GM18873 (cell line): ENCODE results near the gene SEC14L2.
"Not testable (repeated sequence)": the region's sequence is repeated elsewhere in the genome, so short reads cannot be mapped to it uniquely, and the experiment has no call there.

Experiments
- ATAC-seq: cut with Tn5 transposase; IDR thresholded peaks from one replicate; pipeline ENCODE4 v1.9.1; 2021; ENCODE audit warnings: mild to moderate bottlenecking, moderate library complexity, moderate number of reproducible peaks; ENCODE audit not compliant: unreplicated experiment, low FRiP score

The SEC14L2 gene

DNA sequence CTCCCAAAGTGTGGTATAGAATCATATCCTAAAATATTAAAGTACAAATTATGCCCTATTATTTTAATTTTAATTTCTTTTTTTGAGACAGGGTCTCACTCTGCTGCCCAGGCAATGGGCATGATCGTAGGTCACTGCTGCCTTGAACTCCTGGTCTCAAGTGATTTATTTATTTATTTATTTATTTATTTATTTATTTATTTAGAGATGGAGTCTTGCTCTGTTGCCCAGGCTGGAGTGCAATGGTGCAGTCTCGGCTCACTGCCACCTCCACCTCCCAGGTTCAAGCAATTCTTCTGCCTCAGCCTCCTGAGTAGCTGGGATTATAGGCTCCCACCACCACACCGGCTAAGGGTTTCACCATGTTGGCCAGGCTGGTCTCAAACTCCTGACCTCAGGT is 4.2 kb downstream of the SEC14L2 start:
- ATAC-seq: not testable (repeated sequence)

DNA sequence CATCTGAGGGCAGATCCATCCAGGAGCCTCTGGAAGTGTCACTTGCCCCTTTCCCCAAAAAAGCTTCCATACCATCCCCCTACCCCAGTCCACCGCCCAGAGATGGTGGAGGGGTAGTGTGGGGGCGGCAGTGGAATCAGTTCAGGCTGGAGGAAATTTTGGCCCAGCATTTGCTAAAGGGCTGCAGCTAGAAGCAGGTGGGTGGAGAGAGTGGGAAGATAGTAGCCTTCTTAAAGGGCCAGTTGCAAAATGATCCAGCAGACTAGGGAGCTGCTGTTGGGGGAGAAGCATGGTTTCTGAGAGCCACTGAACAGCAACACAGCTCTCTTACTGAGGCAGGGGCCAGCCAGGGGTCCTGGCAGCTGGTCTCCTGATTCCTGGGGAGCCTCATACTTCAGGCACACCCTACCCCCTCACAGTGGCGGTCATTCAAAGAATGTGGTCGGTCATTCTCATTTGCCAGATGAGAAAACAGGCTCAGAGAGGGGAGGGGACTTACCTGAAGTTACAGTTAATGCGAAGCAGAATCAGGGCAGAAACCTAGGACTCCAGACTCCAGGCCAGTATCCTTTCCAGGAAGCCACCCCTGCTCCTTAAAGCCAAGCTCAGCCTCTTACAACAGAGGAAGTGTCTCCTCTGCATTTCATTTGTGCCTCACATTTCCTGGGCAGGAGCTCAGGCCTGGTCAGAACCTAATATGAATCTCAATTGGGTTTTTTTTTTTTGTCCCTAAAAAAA is 5.4 kb downstream of the SEC14L2 start:
- ATAC-seq: no peak

DNA sequence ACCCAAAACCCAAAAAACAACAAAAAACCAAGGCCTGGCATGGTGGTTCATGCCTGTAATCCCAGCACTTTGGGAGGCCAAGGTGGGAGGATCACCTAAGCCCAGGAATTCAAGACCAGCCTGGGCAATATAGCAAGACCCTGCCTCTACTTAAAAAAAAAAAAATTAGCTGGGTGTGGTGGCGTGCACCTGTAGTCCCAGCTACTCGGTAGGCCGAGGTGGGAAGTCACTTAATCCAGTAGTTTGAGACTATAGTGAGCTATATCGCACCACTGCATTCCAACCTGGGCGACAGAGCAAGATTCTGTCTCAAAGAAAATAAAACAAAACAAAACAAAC is 5.9 kb downstream of the SEC14L2 start:
- not testable (repeated sequence) for ATAC-seq

DNA sequence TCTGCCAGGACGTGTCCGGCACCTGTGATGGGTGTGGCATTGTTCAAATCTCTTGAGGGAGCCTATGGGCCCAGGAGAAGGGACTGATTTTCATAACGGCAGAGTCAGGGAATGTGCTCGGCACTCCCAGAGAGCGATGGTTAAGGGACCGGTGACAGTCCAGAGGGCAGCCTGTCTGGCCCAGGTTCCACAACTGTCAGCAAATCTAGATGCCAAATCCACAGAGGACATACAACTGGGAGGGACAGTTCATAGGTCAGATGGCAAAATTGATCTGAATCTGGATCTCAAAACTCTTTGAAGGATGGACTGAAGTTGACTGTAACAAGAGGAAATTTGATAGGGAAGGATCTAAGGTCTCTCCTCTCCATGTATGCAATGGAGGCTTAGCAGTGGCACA is 7.5 kb downstream of the SEC14L2 start:
- no peak for ATAC-seq

DNA sequence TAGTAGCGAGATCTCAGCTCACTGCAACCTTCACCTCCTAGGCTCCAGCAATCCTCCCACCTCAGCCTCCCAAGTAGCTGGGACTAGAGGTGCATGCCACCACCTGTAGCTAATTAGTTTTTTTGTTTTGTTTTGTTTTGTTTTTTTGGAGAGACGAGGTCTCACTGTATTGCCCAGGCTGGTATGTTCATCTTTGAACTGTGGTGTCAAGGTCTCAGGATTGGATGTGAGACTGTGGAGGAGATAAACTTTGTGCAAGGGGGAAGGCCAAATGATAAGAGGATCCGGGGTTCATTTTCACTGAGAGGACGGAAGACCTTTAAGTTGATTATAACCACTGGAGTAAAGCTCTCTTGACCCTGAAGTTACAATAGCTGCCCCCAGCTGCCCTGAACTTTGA is 8.9 kb downstream of the SEC14L2 start:
- ATAC-seq: no peak

DNA sequence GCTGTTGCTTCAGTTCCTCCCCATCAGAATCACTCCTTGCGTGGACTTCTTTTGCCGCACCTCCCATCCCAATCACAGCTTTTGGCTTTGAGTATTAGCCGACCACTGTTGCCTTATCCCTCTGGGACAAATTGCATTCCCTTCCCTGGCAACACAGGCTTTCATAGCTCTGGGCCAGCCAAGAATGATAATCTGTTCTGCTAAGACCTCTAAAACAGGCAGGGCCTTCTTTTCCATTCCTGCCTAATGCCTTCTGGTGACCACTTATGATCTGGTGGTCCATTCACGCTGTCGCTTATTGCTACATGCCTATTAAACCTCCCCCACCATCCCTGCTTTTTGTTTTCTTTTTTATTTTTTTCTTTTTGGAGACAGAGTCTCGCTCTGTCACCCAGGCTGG is 9.6 kb downstream of the SEC14L2 start:
- no peak for ATAC-seq

DNA sequence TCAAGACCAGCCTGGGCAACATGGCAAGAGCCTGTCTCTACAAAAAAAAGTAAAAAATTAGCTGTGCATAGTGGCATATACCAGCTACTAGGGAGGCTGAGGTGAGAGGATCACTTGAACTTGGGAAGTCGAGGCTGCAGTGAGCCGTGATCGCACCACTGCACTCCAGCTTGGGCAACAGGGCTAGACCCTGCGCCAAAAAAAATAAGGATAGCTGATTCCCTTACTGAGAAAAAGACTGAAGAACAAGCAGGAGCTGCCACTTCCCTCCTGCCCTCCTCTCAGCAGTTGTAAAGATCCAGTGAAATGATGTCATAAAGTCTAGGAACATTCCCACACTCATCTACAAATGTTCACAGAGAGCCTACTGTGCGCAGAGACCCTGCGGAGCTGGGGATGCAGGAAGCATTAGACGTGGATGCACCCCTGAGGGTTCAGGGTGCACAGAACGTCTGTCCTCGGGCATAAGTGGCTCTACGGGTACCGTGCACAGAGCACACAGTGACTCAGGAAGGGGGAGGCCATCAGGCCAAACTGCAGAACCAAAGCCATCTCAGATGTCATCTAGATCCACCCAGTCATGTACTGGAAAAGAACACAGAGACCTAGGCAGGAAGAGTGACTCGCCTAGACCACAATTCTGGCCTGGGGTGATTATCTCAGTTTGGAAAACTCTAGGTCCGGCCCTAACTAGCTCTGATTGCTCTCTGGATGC is 11.7 kb downstream of the SEC14L2 start:
- no peak for ATAC-seq

DNA sequence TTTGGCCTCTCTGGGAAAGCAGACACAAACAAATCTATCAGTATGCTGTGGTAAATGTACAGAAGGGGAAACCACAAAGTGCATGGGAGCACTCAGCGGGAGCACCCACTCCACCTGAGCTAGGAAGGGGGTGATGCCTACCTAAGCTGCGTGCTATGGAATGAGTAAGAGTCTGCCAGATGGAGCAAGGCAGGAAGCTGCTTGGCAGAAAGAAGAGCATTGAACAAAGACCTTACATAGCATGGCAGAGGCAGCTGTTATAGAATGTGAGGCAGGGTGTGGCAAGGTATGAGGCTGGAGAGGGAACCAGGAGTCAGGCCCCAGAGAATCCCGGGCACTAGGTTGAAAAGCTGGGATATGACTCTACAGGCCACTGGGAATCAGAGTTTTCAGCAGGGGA is 15.0 kb downstream of the SEC14L2 start:
- no peak for ATAC-seq

DNA sequence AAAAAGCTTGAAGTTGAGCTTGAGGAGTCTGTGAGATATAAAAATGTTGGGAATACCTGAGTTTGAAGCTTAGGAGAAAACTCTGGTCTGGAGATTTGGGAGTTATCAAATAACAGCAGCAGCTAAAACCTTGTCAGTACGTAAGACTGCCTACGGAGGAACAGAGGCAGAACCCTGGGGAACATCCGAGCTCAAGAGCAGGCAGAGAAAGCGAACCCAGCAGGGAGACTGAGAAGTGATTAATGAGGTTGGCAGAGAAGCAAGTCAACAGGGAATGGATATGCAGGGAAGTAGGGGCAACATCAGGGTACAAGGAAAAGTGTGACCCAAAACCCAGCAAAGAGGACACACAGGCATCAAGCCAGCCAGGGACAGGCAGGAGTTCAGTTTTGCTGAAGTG is 16.2 kb downstream of the SEC14L2 start:
- ATAC-seq: no peak

DNA sequence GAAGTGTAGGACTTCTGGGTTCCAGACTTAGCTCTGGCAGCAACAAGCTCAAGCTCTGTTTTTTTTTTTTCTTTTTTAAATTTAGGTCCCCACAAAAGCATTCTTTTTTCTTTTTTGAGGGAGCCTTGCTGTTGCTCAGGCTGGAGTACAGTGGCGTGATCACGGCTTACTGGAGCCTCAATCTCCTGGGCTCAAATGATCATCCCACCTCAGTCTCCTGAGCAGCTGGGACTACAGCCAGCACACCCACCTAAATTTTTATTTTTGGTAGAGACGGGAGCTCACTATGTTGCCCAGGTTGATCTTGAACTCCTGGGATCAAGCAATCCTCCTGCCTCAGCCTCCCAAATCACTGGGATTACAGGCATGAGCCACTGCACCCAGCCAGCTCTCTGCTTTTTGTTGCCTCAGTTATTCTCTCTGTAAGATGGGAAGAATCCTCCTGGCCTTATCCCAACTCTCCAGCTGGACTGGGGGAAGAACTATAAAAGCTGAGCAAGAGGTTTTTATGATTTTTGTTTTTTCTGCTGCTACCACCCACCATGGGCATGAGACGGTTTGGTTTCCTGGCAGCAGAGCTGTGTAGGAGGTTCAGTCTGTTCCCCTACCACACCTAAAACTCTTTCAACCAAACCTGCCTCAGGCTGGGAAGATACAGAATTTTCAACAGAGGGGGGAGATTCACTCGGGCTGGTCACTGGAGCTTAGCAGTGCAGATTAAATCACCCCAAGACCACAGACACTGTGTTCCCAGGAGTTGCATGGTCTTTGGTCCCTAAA is 17.1 kb downstream of the SEC14L2 start:
- ATAC-seq: no peak

DNA sequence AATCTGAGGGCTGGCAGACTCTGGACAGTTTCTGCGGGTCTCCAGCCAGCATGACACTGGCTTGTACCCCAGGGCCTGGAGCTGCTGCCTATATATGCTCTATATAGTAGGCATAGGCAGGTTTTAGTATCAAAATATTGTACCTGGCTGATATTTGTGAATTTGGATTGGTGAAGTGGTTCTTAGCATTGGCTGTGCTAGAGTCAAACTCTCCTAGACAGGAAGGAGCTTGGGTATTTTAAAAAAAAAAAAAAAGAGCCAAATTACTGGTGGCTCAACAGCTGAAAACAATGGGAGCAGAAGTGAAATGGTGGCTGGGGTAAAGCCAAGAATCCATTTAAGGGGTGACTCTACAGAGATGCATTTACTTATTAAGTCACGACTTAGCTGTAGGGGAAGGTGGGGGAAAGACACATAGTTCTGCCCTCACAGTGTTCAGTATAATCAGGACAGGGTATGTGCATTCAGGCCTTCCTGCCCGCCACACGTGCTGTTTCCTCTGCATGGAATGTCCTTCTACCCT is 17.8 kb downstream of the SEC14L2 start:
- ATAC-seq: no peak

DNA sequence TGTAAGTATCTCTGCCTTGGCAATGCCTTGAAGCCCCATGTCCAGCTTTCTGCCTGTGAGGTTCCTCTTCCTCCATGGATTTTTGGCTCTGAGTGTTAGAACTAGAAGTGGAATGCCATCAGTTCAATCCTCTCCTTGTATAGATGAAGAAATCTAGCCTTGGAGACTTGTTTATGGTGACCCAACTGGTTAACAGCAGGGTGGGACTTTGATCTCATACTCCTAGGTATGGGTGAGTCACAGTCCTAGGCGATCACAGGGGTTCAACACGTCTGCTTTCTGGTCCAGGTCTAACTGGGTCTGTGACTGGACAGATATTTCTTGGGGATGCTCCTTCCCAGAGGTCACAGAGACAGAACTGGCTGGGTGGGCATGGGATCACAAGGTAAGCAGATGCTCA is 19.6 kb downstream of the SEC14L2 start:
- no peak for ATAC-seq

DNA sequence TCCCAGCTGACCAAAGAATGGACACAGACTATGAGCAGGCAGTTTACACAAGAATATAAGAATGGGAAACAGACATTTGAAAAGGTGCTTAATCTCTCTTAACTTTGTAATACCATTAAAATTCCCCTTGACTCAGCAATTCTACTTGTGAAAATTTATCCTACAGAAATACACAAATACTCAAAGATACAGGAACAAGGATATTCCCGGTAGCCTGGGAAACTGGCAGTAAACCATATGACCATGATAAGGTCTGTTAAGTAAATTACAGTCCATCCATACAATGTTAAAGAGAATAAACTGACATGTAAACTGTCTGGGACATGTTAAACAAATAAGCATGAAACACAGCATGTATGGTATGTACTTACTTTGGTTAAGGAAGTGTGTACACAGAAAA is 20.0 kb downstream of the SEC14L2 start:
- ATAC-seq: no peak

DNA sequence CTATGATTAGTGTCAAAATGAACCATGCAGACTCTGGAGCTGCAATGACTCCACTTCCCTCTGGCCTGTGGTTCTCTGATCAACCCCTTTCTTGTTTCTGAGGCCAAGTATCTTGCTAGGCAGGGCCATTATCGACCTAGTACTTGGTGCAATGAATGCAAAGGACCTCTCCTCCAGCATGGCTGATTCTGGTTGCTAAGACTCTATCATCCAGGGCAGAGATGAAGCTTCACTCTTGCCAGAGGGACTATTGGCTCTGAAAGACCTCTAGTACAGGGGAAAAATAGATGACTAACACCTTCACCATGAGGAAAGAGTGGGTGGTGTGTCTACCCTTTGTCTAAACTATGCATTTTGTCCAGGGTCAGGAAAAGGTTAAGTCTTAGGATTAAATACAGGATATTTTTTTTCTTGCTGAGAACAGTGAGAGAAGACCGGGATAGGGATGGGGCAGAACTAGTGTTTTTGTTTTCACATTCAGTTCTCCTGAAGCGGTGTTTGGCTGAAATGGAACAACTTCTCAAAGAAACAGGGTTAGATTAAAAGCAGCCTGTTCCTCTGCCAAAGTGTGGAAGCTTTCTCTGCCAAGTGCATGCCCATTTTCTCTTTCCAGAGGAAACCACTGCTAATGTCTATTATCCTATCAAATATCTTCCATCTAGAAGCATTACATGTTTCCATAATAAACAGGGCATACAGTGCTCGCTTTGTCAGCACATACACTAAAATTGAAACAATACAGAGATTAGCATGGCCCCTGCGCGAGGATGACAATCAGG is 23.7 kb downstream of the SEC14L2 start:
- no peak for ATAC-seq

DNA sequence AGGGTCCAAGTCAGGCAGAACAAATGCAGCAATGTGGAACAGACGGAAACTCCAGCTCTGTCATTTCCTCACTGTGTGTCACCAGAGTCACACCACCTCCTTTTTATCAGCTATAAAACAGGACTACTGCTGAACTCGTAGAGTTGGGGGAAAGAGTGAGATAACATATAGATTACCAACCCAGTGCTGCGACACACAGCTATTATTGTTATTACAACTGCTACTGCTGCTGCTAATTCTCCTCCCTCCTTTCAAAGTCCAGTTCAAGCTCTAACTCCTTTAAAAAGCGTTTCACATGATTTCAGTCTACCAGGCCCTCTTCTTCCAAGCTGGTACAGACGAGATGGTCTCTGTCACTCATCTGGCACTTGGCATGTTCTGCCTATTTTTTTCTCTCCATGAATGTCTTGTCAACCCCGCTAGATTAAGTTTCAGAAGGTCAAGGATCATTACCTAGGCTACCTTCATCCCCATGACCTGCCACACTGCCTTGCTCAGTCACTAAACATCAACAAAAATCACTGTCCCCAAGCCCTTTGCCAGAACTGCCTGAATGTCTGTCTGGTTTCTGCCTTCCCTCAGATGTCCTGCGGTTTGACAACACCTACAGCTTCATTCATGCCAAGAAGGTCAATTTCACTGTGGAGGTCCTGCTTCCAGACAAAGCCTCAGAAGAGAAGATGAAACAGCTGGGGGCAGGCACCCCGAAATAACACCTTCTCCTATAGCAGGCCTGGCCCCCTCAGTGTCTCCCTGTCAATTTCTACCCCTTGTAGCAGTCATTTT is 25.1 kb downstream of the SEC14L2 start:
- ATAC-seq: no peak

DNA sequence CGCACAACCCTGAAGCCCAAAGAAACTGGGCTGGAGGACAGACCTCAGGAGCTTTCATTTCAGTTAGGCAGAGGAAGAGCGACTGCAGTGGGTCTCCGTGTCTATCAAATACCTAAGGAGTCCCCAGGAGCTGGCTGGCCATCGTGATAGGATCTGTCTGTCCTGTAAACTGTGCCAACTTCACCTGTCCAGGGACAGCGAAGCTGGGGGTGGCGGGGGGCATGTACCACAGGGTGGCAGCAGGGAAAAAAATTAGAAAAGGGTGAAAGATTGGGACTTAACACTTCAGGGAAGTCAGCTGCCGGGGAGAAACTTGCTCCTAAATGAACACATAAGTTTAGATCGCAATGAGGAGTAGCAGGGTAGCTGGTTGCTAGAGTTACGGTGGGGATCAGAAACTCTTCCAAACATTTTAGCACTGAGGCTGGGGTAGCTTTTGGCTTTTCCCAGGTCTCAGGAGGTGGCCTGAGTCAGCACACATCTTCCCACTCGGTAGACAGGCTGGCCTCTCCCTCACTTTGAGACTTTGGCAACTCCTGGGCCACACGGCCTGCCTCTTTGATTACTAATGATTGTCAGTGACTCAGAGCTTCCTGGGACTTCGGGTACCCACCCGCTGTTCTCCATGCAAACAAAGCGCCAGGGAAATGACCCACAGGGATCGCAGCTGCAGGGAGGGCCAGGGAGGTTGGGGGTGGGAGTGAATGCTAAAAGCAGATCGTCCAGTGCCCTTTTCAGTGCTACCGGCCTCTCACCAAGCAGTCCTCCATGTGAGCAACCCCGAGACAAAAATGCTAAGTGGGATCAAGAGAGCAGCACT is 25.9 kb downstream of the SEC14L2 start:
- no peak for ATAC-seq

DNA sequence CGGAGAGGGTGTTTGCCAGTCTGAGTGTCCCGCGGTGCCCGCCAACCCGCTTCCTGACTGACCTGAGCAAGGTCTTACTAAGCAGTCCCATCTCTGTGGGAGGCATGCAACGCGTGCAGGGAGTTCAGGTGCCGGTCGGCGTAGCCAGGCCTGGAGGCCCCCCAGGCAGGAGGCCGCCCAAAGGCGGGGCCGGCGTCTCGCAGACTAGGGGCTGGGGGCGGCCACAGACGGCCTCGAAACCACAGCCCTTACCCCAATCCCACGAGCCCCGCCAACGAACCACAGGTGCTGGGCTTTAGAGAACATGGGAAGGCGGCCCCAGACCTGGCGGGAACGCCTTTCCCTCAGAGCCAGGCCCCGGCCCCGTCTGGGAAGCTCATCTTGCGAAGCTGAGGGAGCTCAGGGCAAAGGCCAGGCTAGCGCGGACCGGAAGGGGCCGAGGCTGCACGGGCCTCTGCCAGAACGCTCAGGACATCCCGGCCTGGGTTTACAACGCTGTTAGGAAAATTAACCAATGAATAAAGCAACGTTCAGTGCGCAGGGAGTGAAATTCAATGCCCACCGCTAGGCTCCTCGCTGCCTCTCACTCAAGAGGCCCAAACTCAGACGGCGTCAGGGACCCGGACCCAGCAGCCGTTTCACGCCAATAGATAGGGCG is 26.6 kb downstream of the SEC14L2 start:
- ATAC-seq: peak; percentile 26

DNA sequence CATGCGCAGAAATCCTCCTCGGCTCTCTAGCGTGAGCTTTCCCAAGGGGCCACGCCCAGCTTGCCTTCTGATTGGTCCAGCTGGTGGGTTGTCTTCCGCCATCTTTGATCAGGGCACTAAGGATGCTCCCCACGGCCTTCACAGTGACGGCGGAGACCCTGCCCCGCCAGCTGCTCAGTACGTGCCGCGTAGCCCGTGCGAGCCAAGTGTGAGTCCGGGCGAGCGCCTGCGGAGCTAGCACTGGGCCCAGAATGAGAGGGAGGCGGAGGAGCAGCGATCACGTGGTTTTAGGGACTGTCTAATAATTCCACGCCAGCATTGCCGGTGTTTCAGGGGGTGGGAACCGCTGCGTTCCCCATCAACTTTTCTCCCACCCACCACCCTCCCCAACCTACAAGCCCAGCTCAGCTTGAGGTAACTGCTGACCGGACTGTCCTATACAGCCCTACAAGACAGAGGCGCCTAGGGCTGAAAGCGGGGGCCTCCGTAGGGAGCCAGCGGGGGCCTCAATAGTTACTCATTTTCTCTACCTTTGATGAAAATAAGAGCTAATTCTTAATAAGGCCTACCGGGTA is 27.2 kb downstream of the SEC14L2 start:
- peak; percentile 76 for ATAC-seq
